Testis (tissue), 2 donors: ENCODE measurements around the gene GOLM1.

Experiments
- CTCF ChIP-seq, 3 experiments: fragments of 450-650 bp in 2 of 3; fragments of 200-600 bp in 1 of 3; sonication (generic) in 1 of 3; IDR thresholded peaks; one replicate each; pipeline ENCODE4 v1.5.1; 2016 to 2019; ENCODE audit warnings: antibody characterized with exemption in 3 of 3, mild to moderate bottlenecking in 2 of 3, moderate library complexity in 1 of 3
- POLR2A ChIP-seq: fragments of 450-650 bp; IDR thresholded peaks from one replicate; pipeline ENCODE4 v1.6.1; 2017; ENCODE audit warnings: antibody characterized with exemption, mild to moderate bottlenecking, moderate library complexity

- TF ChIP-seq CTCF (IDR thresholded peaks at IDR 0.05) (no peak), POLR2A (no peak)
Observed at GRCh38 chr9:86112057-86112456, 12.7 kb upstream of the GOLM1 start.
